ENCODE measurements around the gene ODAD3. TPM values are rescaled to one million over a fixed set of nuclear protein-coding genes. Genes with fewer than 3 reads are reported as not detected.
A peak's percentile ranks its signal among the peaks of the same experiment; 100 is the strongest.

ODAD3 gene
- total RNA-seq, 1 donor, result under 0.01 TPM

DNA sequence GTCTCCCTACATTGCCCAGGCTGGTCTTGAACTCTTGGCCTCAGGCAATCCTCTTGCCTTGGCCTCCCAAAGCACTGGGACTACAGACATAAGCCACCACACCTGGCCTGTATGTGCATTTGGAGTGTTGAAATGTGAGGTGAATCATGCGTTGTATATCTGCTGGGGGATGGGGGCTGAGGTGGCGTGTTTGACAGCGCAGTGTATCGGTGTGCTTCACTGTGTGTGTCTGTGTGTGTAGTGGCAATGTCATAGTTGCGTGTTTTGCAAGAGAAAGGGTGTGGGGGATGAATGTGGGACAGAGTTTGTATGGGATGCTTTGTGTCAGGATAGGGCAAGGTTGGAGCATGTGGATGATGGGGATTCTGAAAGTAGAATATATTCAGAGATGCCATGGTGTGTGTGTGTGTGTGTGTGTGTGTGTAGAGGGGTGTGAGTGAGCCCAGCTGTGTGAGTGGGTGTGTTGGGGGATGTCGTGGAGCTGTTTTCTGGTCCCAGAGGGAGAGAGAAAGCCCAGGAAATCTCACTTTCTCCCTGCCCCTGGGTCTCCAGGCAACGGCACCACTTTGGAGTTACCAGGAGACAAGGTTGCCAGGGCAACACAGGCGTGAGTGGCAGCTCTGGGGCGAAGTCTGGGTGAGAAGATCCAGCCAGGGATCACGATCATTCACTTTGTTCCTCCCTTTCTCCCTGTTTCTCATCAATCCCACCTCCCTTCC, 61.6 kb downstream of the ODAD3 start:
- H3K27ac ChIP-seq (ENCODE audit: low read depth, low read length), result no peak overlapping the region
- peaks cover 10% of the 10 kb centered on the region for H4K20me1 ChIP-seq (ENCODE audit: insufficient read depth, low read length)
- H3K4me3 ChIP-seq (ENCODE audit: insufficient read depth, low read length), result no peak overlapping the region
- peaks cover 4% of the 10 kb centered on the region for H3K79me2 ChIP-seq (ENCODE audit: insufficient read depth, low read length)
- no peaks in the 10 kb centered on the region for H3K27me3 ChIP-seq (ENCODE audit: insufficient read depth, low read length)
- peaks cover 3% of the 10 kb centered on the region for H3K36me3 ChIP-seq (ENCODE audit: insufficient read depth, low read length)
- DNase-seq (ENCODE audit: insufficient read length, low spot score, missing footprints), result peak; percentile 37
- H2AFZ ChIP-seq (ENCODE audit: low read length), result no peak overlapping the region
- H3K4me1 ChIP-seq (ENCODE audit: insufficient read depth, low read length), result peaks cover 37% of the 10 kb centered on the region
- H3K4me2 ChIP-seq (ENCODE audit: insufficient read depth, low read length), result no peak overlapping the region
- TF ChIP-seq, protein P1, sequence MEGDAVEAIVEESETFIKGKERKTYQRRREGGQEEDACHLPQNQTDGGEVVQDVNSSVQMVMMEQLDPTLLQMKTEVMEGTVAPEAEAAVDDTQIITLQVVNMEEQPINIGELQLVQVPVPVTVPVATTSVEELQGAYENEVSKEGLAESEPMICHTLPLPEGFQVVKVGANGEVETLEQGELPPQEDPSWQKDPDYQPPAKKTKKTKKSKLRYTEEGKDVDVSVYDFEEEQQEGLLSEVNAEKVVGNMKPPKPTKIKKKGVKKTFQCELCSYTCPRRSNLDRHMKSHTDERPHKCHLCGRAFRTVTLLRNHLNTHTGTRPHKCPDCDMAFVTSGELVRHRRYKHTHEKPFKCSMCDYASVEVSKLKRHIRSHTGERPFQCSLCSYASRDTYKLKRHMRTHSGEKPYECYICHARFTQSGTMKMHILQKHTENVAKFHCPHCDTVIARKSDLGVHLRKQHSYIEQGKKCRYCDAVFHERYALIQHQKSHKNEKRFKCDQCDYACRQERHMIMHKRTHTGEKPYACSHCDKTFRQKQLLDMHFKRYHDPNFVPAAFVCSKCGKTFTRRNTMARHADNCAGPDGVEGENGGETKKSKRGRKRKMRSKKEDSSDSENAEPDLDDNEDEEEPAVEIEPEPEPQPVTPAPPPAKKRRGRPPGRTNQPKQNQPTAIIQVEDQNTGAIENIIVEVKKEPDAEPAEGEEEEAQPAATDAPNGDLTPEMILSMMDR (IDR thresholded peaks at IDR 0.05; ENCODE audit: extremely low read depth, low read depth, low read length), result no peak
- no peaks in the 10 kb centered on the region for H3K9me3 ChIP-seq (ENCODE audit: low read depth, low read length)

DNA sequence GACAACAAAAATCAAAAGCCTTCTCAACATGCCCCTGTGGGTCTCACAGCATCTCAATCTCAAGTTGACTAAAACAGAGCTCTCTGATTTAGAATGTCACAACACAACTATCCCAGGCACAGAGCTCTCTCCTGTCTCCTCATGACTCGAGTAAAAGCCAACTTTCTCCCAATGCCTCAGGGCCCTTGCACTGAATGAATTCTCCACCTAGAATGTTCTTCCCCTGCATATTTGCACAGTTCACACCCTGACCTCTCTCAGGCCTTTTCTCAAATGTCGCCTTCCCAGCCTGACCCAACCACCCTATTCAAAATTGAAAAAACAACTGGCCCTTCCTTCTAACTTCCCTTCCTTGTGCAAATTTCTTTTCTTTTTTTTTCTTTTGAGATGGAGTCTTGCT, 64.2 kb downstream of the ODAD3 start:
- Histone ChIP-seq H3K36me3 (ENCODE audit: insufficient read depth, low read length) (peaks cover 4% of the 10 kb centered on the region), H3K27me3 (ENCODE audit: insufficient read depth, low read length) (no peaks in the 10 kb centered on the region), H3K79me2 (ENCODE audit: insufficient read depth, low read length) (peaks cover 3% of the 10 kb centered on the region), H3K9me3 (ENCODE audit: low read depth, low read length) (no peaks in the 10 kb centered on the region), H3K4me3 (ENCODE audit: insufficient read depth, low read length) (no peak overlapping the region), H4K20me1 (ENCODE audit: insufficient read depth, low read length) (peaks cover 7% of the 10 kb centered on the region), H3K27ac (ENCODE audit: low read depth, low read length) (no peak overlapping the region), H2AFZ (ENCODE audit: low read length) (no peak overlapping the region), H3K4me2 (ENCODE audit: insufficient read depth, low read length) (no peak overlapping the region), H3K4me1 (ENCODE audit: insufficient read depth, low read length) (peaks cover 17% of the 10 kb centered on the region)
- no peak for DNase-seq (ENCODE audit: insufficient read length, low spot score, missing footprints)
- TF ChIP-seq, protein P1 (IDR thresholded peaks at IDR 0.05; ENCODE audit: extremely low read depth, low read depth, low read length), result no peak

Small RNAs within 50 kb of the gene (small RNA-seq; reads per million reads assigned to genes)
- not detected for gene RF00019

Other genes with a start within 250 kb of the ODAD3 start
- gene KANK2, start 237.6 kb downstream of the ODAD3 start, total RNA-seq, result 253 and 295 TPM in 2 replicates
- gene ANGPTL8, start 195.5 kb downstream of the ODAD3 start, total RNA-seq, result not detected in 2 replicates
- gene DOCK6, start 172.6 kb downstream of the ODAD3 start, total RNA-seq, result 12.7 and 183 TPM in 2 replicates
- not detected in 2 replicates for gene TSPAN16, start 139.0 kb downstream of the ODAD3 start, total RNA-seq
- gene RAB3D, start 95.5 kb downstream of the ODAD3 start, total RNA-seq, result 2.1 and 3.3 TPM in 2 replicates
- gene TMEM205, start 88.9 kb downstream of the ODAD3 start, total RNA-seq, result 29.2 and 59.4 TPM in 2 replicates
- 4.0 and 8.0 TPM in 2 replicates for gene CCDC159, start 88.6 kb downstream of the ODAD3 start, total RNA-seq
- 10.6 and 14.1 TPM in 2 replicates for gene PLPPR2, start 79.7 kb downstream of the ODAD3 start, total RNA-seq
- gene SWSAP1, start 60.5 kb downstream of the ODAD3 start, total RNA-seq, result 0.72 and 0.88 TPM in 2 replicates
- 1.8 and 2.5 TPM in 2 replicates for gene EPOR, start 50.8 kb downstream of the ODAD3 start, total RNA-seq
- gene RGL3, start 15.8 kb downstream of the ODAD3 start, total RNA-seq, result 0.29 and 0.36 TPM in 2 replicates
- gene PRKCSH, start 514 bp upstream of the ODAD3 start, total RNA-seq, result 117 and 119 TPM in 2 replicates
- 0.72 TPM in 1 of 2 replicates, not detected in the other for gene ELAVL3, start 45.9 kb upstream of the ODAD3 start, total RNA-seq
- 2.9 and 3.5 TPM in 2 replicates for gene ZNF653, start 70.7 kb upstream of the ODAD3 start, total RNA-seq
- gene ECSIT, start 94.0 kb upstream of the ODAD3 start, total RNA-seq, result 36.9 and 37.1 TPM in 2 replicates
- gene CNN1, start 103.7 kb upstream of the ODAD3 start, total RNA-seq, result 7.1 and 9.8 TPM in 2 replicates
- gene ELOF1, start 124.1 kb upstream of the ODAD3 start, total RNA-seq, result 31.2 and 42.0 TPM in 2 replicates
- 0.59 and 2.5 TPM in 2 replicates for gene ACP5, start 142.5 kb upstream of the ODAD3 start, total RNA-seq
- 18.9 and 20.3 TPM in 2 replicates for gene ZNF627, start 162.4 kb upstream of the ODAD3 start, total RNA-seq